Measurements from ENCODE around the gene DYNC2LI1. TPM values are rescaled to one million over a fixed set of nuclear protein-coding genes. Genes with fewer than 3 reads are reported as not detected.

DYNC2LI1 gene
- total RNA-seq, 1 donor from 2014 or later = 18.4 TPM

- no peak overlapping the region for H3K4me3 Mint-ChIP-seq (ENCODE audit: unreplicated experiment)
- no peak for TF ChIP-seq CTCF (IDR thresholded peaks at IDR 0.05)
- no peaks in the 10 kb centered on the region for H3K27me3 Mint-ChIP-seq (ENCODE audit: unreplicated experiment)
- DNase-seq (ENCODE audit: extremely low spot score, unreplicated experiment) = no peak
- peaks cover 11% of the 10 kb centered on the region for H3K36me3 Mint-ChIP-seq (ENCODE audit: unreplicated experiment)
- H3K9me3 Mint-ChIP-seq (ENCODE audit: unreplicated experiment) = no peaks in the 10 kb centered on the region
- H3K4me1 Mint-ChIP-seq (ENCODE audit: unreplicated experiment) = peaks cover 18% of the 10 kb centered on the region
- H3K27ac Mint-ChIP-seq (ENCODE audit: unreplicated experiment) = no peak overlapping the region
These were observed 35.6 kb upstream of the DYNC2LI1 start for GRCh38 chr2:43738257-43738656.

GRCh38 chr2:43743706-43744105 is 30.1 kb upstream of the DYNC2LI1 start:
- H3K27ac Mint-ChIP-seq (ENCODE audit: unreplicated experiment) = no peak overlapping the region
- H3K9me3 Mint-ChIP-seq (ENCODE audit: unreplicated experiment) = no peaks in the 10 kb centered on the region
- H3K27me3 Mint-ChIP-seq (ENCODE audit: unreplicated experiment) = no peaks in the 10 kb centered on the region
- H3K36me3 Mint-ChIP-seq (ENCODE audit: unreplicated experiment) = peaks cover 9% of the 10 kb centered on the region
- no peak for DNase-seq (ENCODE audit: extremely low spot score, unreplicated experiment)
- TF ChIP-seq CTCF (IDR thresholded peaks at IDR 0.05) = no peak
- H3K4me3 Mint-ChIP-seq (ENCODE audit: unreplicated experiment) = no peak overlapping the region
- peaks cover 20% of the 10 kb centered on the region for H3K4me1 Mint-ChIP-seq (ENCODE audit: unreplicated experiment)

GRCh38 chr2:43745457-43745856 is 28.4 kb upstream of the DYNC2LI1 start:
- no peak for DNase-seq (ENCODE audit: extremely low spot score, unreplicated experiment)
- TF ChIP-seq CTCF (IDR thresholded peaks at IDR 0.05) = no peak

GRCh38 chr2:43748333-43748732 is 25.5 kb upstream of the DYNC2LI1 start:
- Mint-ChIP-seq H3K9me3 (ENCODE audit: unreplicated experiment) (no peaks in the 10 kb centered on the region), H3K27me3 (ENCODE audit: unreplicated experiment) (no peaks in the 10 kb centered on the region), H3K36me3 (ENCODE audit: unreplicated experiment) (peaks cover 6% of the 10 kb centered on the region), H3K4me1 (ENCODE audit: unreplicated experiment) (peaks cover 25% of the 10 kb centered on the region), H3K27ac (ENCODE audit: unreplicated experiment) (no peak overlapping the region), H3K4me3 (ENCODE audit: unreplicated experiment) (no peak overlapping the region)
- TF ChIP-seq CTCF (IDR thresholded peaks at IDR 0.05) = no peak
- no peak for DNase-seq (ENCODE audit: extremely low spot score, unreplicated experiment)

More at GRCh38 chr2:43745457-43745856, 28.4 kb upstream of the DYNC2LI1 start:
- Mint-ChIP-seq H3K27ac (ENCODE audit: unreplicated experiment) (peak overlapping the region; percentile 75), H3K4me1 (ENCODE audit: unreplicated experiment) (peaks cover 20% of the 10 kb centered on the region), H3K4me3 (ENCODE audit: unreplicated experiment) (no peak overlapping the region), H3K27me3 (ENCODE audit: unreplicated experiment) (no peaks in the 10 kb centered on the region), H3K9me3 (ENCODE audit: unreplicated experiment) (no peaks in the 10 kb centered on the region), H3K36me3 (ENCODE audit: unreplicated experiment) (peaks cover 10% of the 10 kb centered on the region)

GRCh38 chr2:43749583-43749982 is 24.3 kb upstream of the DYNC2LI1 start:
- Mint-ChIP-seq H3K4me1 (ENCODE audit: unreplicated experiment) (peaks cover 27% of the 10 kb centered on the region), H3K4me3 (ENCODE audit: unreplicated experiment) (no peak overlapping the region)
- TF ChIP-seq CTCF (IDR thresholded peaks at IDR 0.05) = no peak

More at GRCh38 chr2:43749583-43749982, 24.3 kb upstream of the DYNC2LI1 start:
- Mint-ChIP-seq H3K9me3 (ENCODE audit: unreplicated experiment) (no peaks in the 10 kb centered on the region), H3K36me3 (ENCODE audit: unreplicated experiment) (peaks cover 6% of the 10 kb centered on the region), H3K27ac (ENCODE audit: unreplicated experiment) (no peak overlapping the region), H3K27me3 (ENCODE audit: unreplicated experiment) (no peaks in the 10 kb centered on the region)
- DNase-seq (ENCODE audit: extremely low spot score, unreplicated experiment) = no peak
